ENCODE measurements around the gene FAM180A.
"Not testable (repeated sequence)": the region's sequence is repeated elsewhere in the genome, so short reads cannot be mapped to it uniquely, and the experiment has no call there.

FAM180A gene

GRCh38 chr7:135712182-135712782 lies 36.3 kb downstream of the FAM180A start:
- DNase-seq: no peak

- DNase-seq: no peak
Measured at GRCh38 chr7:135711139-135711469, 37.5 kb downstream of the FAM180A start.

GRCh38 chr7:135710417-135711138 lies 38.0 kb downstream of the FAM180A start:
- DNase-seq: no peak

- DNase-seq: no peak
Measured at GRCh38 chr7:135709508-135709907, 39.1 kb downstream of the FAM180A start.

GRCh38 chr7:135708041-135708440 lies 40.6 kb downstream of the FAM180A start:
- no peak for DNase-seq

GRCh38 chr7:135707570-135707966 lies 41.0 kb downstream of the FAM180A start:
- no peak for DNase-seq

GRCh38 chr7:135706858-135707569 lies 41.6 kb downstream of the FAM180A start:
- no peak for DNase-seq

- no peak for DNase-seq
Measured at GRCh38 chr7:135706038-135706742, 42.4 kb downstream of the FAM180A start.

GRCh38 chr7:135704698-135705097 lies 43.9 kb downstream of the FAM180A start:
- no peak for DNase-seq

GRCh38 chr7:135704074-135704473 lies 44.5 kb downstream of the FAM180A start:
- DNase-seq: no peak

- no peak for DNase-seq
Measured at GRCh38 chr7:135697276-135698049, 51.1 kb downstream of the FAM180A start.

- DNase-seq: no peak
Measured at GRCh38 chr7:135693558-135693957, 55.1 kb downstream of the FAM180A start.

GRCh38 chr7:135692606-135693005 lies 56.0 kb downstream of the FAM180A start:
- not testable (repeated sequence) for DNase-seq

GRCh38 chr7:135692055-135692454 lies 56.6 kb downstream of the FAM180A start:
- no peak for DNase-seq

GRCh38 chr7:135690566-135690965 lies 58.0 kb downstream of the FAM180A start:
- DNase-seq: no peak

- DNase-seq: no peak
Measured at GRCh38 chr7:135687466-135687865, 61.1 kb downstream of the FAM180A start.

GRCh38 chr7:135685306-135686084 lies 63.1 kb downstream of the FAM180A start:
- DNase-seq: no peak

- no peak for DNase-seq
Measured at GRCh38 chr7:135684699-135685098, 63.9 kb downstream of the FAM180A start.

- no peak for DNase-seq
Measured at GRCh38 chr7:135684136-135684535, 64.5 kb downstream of the FAM180A start.

GRCh38 chr7:135683609-135684008 lies 65.0 kb downstream of the FAM180A start:
- DNase-seq: no peak

- no peak for DNase-seq
Measured at GRCh38 chr7:135682191-135682590, 66.4 kb downstream of the FAM180A start.

GRCh38 chr7:135681762-135682161 lies 66.9 kb downstream of the FAM180A start:
- no peak for DNase-seq

Data from activated gamma-delta T cell treated with Interleukin-2 at 50 U/mL for 16 hours (primary cell).